Measurements from ENCODE around the gene FBXW9. TPM values are rescaled to one million over a fixed set of nuclear protein-coding genes. Genes with fewer than 3 reads are reported as not detected.

FBXW9 gene
- total RNA-seq, 1 donor from 2014 or later = 7.6 TPM

GRCh38 chr19:12695096-12695495 lies 1.3 kb downstream of the FBXW9 start:
- no peaks in the 10 kb centered on the region for H3K27me3 ChIP-seq
- no peak overlapping the region for H3K27ac ChIP-seq
- no peaks in the 10 kb centered on the region for H3K9me3 ChIP-seq
- TF ChIP-seq, protein P1, sequence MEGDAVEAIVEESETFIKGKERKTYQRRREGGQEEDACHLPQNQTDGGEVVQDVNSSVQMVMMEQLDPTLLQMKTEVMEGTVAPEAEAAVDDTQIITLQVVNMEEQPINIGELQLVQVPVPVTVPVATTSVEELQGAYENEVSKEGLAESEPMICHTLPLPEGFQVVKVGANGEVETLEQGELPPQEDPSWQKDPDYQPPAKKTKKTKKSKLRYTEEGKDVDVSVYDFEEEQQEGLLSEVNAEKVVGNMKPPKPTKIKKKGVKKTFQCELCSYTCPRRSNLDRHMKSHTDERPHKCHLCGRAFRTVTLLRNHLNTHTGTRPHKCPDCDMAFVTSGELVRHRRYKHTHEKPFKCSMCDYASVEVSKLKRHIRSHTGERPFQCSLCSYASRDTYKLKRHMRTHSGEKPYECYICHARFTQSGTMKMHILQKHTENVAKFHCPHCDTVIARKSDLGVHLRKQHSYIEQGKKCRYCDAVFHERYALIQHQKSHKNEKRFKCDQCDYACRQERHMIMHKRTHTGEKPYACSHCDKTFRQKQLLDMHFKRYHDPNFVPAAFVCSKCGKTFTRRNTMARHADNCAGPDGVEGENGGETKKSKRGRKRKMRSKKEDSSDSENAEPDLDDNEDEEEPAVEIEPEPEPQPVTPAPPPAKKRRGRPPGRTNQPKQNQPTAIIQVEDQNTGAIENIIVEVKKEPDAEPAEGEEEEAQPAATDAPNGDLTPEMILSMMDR (IDR thresholded peaks at IDR 0.05) = no peak
- intact Hi-C loops (cut with DNase I) = no loop called here
- no peak overlapping the region for H3K4me3 ChIP-seq
- H3K4me1 ChIP-seq = peaks cover 5 to 13% of the 10 kb centered on the region in 2 donors
- H3K36me3 ChIP-seq = peaks cover under 1 to 2% of the 10 kb centered on the region in 2 donors
- DNase-seq (ENCODE audit: low spot score in 2 of 2) = no peak

- TF ChIP-seq, protein P1 (IDR thresholded peaks at IDR 0.05) = no peak
- H3K27ac ChIP-seq = no peak overlapping the region
- H3K4me1 ChIP-seq = peaks cover 5 to 13% of the 10 kb centered on the region in 2 donors
- no peaks in the 10 kb centered on the region for H3K9me3 ChIP-seq
- no peak for DNase-seq (ENCODE audit: low spot score in 2 of 2)
- no peak overlapping the region for H3K4me3 ChIP-seq
- H3K36me3 ChIP-seq = no peaks in the 10 kb centered on the region
- no peaks in the 10 kb centered on the region for H3K27me3 ChIP-seq
- intact Hi-C loops (cut with DNase I) = no loop called here
Measured at GRCh38 chr19:12694641-12695040, 1.8 kb downstream of the FBXW9 start.

DNA sequence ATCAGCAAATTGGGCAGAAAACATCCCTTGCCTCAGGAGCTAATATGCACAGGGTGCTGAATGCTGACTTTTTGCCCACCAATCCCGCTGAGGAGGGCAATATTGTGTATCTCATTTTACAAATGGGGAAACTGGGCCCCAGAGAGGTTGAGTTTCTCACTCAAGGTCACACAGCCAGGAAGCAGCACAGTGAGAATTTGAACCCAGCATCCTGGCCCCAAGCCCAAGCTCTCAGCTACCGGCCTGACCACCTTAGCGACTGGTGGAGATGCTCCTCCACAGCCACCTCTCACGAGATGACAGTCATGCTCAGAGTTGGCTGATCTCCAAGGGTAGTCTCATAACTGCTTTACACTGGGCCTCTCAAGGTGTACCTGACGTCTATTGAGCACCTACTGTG lies 3.5 kb downstream of the FBXW9 start:
- H3K4me1 ChIP-seq = peaks cover 5 to 13% of the 10 kb centered on the region in 2 donors
- H3K36me3 ChIP-seq = no peaks in the 10 kb centered on the region
- DNase-seq (ENCODE audit: low spot score in 2 of 2) = no peak
- no peak overlapping the region for H3K27ac ChIP-seq
- no peak overlapping the region for H3K4me3 ChIP-seq
- H3K9me3 ChIP-seq = no peaks in the 10 kb centered on the region
- intact Hi-C loops (cut with DNase I) = no loop called here
- no peaks in the 10 kb centered on the region for H3K27me3 ChIP-seq
- TF ChIP-seq, protein P1 (IDR thresholded peaks at IDR 0.05) = no peak

- Histone ChIP-seq H3K27me3 (no peaks in the 10 kb centered on the region), H3K4me1 (no peaks in the 10 kb centered on the region), H3K36me3 (no peaks in the 10 kb centered on the region), H3K27ac (no peak overlapping the region), H3K4me3 (no peak overlapping the region), H3K9me3 (no peaks in the 10 kb centered on the region)
- intact Hi-C loops (cut with DNase I) = no loop called here
- DNase-seq (ENCODE audit: low spot score in 2 of 2) = no peak
- TF ChIP-seq, protein P1 (IDR thresholded peaks at IDR 0.05) = no peak
Measured at GRCh38 chr19:12689581-12690216, 6.7 kb downstream of the FBXW9 start.

- no peak for DNase-seq (ENCODE audit: low spot score in 2 of 2)
- intact Hi-C loops (cut with DNase I) = no loop called here
- Histone ChIP-seq H3K27ac (no peak overlapping the region), H3K4me1 (no peaks in the 10 kb centered on the region), H3K27me3 (no peaks in the 10 kb centered on the region), H3K9me3 (no peaks in the 10 kb centered on the region), H3K4me3 (no peak overlapping the region), H3K36me3 (no peaks in the 10 kb centered on the region)
- TF ChIP-seq, protein P1 (IDR thresholded peaks at IDR 0.05) = no peak
Measured at GRCh38 chr19:12689012-12689411, 7.4 kb downstream of the FBXW9 start.

Data from ascending aorta (tissue), 2 donors.